Measurements from ENCODE around the gene AIG1.
"Not testable (repeated sequence)": the region's sequence is repeated elsewhere in the genome, so short reads cannot be mapped to it uniquely, and the experiment has no call there.

The AIG1 gene, protein sequence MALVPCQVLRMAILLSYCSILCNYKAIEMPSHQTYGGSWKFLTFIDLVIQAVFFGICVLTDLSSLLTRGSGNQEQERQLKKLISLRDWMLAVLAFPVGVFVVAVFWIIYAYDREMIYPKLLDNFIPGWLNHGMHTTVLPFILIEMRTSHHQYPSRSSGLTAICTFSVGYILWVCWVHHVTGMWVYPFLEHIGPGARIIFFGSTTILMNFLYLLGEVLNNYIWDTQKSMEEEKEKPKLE

DNA sequence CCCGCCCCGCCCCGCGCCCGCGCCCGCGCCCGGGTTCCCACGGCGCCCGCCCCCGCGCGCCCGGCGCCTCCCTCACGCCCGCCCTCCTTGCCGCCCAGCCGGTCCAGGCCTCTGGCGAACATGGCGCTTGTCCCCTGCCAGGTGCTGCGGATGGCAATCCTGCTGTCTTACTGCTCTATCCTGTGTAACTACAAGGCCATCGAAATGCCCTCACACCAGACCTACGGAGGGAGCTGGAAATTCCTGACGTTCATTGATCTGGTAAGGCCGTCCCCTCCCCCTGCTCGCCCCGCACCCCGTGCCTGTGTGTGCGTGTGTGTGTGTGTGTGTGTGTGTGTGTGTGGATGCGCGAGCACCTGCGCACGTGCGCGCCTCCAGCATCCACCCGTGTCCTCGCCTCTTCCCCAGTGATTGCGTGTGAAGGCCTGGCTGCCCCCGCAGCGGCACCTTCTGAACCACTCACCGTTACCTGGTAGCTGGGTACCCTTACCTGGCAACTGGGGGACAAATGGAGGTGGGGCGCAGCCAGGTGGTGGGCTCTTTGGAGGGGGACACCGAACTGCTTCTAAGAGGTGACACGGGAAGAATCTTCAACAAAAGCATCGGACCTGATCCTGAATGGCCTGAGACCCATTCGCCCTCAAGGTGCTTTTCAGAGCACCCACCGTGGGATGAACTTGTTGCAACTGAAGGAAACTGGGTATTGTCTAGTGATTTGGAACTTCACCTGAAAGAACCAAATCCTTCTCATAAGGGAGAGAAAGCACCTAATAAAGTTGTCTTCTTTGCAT lies at the start of gene AIG1:
TSS of gene AIG1 (plus strand) at position 84 of the 791 bp plus-strand sequence. CDS start at position 121, 37 bp downstream.
- peak; percentile 75 to 77 for DNase-seq

DNA sequence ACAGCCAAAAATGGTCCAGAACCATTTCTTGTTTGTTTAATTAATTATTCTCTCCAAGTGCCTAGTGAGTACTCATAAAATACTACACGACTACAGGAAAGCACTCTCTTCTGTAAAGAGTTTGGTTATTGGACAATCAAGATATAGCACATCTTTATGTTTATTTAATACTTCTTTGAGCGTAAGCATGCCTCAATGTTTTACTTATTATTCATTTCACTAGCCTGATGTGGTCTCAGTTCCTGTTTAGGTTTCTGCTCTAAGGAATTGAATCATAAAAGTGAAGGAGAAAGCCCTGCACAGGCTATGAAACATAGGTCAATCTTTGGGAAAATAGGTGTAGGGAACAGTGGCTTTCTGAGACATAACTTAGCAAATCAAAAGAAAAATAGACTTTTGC lies 45.9 kb upstream of the AIG1 start:
- no peak for DNase-seq

DNA sequence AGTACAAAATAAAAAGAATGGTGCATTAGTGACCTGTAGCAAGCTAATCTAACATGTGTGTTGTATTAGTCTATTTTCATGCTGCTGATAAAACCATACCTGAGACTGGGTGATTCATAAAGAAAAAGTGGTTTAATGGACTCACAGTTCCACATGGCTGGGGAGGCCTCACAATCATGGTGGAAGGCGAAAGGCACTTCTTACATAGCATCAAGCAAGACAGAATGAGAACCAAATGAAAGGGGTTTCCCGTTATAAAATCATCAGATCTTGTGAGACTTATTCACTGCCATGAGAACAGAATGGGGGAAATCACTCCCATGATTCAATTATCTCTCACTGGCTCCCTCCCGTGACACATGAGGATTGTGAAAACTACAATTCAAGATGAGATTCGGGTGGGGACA lies 45.4 kb upstream of the AIG1 start:
- no peak for DNase-seq

DNA sequence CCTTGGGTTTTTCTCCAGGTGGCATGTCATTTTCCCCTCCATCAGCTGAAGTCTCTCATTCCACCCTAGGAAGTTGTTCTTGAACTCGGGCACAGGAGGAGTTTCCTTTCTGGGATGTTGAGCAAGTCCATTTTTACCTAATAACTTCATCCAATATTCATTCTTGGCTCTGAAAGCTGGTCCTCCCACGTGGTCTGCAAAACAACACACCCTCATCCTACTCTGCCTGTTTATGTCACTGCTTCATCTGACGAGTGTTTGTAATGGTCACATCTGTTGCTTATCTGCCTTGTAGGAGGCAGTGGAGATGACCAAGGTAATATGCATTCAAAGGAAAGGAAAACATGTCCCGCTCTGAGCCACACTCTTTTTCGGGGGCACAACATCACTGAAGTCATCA lies 41.7 kb upstream of the AIG1 start:
- DNase-seq: no peak

DNA sequence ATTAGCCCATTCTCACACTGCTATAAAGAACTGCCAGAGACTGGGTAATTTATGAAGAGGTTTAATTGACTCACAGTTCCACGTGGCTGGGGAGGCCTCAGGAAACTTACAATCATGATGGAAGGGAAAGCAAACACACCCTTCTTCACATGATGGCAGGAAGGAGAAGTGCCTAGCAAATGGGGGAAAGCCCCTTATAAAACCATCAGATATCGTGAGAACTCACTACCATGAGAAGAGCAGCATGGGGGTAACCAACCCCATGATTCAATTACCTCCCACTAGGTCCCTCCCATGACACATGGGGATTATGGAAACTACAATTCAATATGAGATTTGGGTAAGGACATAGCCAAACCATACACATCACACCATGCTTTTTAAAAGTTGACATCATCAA lies 39.8 kb upstream of the AIG1 start:
- DNase-seq: not testable (repeated sequence)

DNA sequence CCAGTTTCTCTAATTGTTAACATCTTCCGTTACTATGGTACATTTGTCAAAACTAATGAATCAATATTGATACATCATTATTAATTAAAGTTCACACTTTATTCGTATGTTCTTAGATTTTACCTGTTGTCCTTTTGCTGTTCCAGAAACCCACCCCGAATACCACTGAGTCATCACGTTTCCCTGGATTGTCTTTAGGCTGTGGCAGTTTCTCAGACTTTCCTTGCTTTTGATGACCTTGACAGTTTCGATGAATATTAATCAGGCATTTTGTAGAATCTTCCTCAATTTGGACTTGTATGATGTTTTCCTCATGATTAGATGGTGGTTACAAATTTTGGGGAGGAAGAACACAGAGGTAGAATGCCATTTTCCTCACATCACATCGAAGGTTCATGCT lies 39.1 kb upstream of the AIG1 start:
- DNase-seq: no peak

DNA sequence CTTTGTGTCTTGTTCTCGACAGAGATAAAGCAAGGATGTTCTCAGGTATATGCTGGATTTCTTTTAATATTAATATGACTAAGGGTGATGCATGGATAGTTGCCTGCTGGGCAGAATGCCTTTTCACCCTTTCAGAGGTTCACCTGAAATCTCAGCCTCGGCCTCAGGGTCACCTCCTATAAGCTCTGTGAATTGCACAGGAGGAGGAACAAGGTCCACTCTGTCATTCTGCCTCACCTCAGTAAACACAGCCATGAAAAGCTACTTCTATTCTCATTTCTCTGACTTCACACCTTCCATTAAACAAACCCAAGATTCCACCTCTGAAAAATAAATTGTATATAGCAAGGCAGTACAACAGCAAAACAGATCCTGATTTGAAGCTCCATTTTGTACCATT lies 38.1 kb upstream of the AIG1 start:
- DNase-seq: no peak

DNA sequence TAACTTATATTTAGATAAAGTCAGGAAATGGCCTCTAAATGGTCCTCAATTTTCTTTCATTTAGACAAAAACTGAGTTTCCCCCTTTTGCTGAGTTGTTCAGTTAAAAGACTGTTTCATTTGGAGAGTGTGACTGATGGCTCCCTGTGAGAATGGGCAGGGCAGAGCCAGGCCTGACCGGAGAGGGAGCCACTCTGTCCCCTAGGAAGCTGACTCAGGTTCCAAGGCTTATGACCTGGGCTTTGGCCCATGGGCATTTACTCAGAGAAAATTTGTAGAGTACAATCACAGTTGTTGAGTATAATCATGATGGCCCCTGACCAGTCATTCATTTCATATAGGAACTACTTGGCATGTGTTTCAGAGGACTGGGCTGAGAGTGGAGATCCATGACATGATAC lies 37.0 kb upstream of the AIG1 start:
- DNase-seq: no peak

DNA sequence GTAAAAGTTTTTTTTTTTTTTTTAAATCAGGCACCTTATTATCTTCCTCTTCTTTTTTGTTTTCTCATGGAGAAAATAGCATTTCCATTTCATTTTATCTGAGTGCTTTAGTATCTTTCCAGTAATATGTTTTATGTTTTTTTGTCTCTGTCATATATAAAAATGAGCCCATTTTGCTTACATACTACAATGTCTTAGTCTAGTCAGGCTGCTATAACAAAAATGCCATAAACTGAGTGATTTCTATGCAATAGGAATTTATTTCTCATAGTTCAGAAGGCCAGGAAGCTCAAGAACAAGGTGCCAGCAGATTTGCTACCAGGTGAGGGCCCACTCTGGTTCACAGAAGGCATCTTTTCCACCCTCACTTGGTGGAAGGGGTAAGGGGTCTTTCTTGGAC lies 35.7 kb upstream of the AIG1 start:
- no peak for DNase-seq

DNA sequence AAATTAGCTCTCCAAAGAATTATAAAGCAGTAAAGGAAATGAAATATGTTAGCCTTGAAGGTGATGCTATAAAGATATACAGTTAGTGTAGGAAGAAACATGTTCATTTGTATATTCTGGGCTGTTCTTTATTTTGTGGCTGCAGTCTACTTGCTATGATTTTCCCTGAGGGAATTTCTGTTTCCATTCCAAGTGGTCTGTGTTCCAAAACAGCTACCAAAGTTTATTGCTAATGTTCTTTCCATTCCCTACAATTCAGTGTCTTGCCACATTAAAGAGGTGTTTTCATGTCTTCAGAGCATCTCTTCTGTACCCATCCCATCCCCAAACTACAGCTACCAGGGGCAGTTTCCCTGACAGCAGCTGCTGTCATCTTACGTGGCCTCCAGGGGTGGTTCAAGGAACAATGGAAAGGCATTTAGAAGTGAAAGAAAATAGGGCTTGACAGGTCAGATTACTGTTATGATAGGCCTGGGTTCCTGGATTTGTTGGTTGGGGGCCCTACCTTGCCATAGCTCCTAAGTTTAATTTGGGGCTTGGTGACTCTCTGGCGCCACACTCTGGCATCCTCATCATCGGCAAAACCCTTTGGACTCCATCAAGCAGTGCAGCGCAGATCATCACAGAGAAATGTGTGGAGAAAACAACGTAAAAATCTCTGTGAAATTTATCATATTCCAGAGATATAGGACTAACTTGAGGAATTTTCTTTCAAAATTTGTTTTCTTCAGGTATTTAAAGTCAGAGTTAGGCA lies 33.8 kb upstream of the AIG1 start:
- DNase-seq: peak; percentile 69 to 71

DNA sequence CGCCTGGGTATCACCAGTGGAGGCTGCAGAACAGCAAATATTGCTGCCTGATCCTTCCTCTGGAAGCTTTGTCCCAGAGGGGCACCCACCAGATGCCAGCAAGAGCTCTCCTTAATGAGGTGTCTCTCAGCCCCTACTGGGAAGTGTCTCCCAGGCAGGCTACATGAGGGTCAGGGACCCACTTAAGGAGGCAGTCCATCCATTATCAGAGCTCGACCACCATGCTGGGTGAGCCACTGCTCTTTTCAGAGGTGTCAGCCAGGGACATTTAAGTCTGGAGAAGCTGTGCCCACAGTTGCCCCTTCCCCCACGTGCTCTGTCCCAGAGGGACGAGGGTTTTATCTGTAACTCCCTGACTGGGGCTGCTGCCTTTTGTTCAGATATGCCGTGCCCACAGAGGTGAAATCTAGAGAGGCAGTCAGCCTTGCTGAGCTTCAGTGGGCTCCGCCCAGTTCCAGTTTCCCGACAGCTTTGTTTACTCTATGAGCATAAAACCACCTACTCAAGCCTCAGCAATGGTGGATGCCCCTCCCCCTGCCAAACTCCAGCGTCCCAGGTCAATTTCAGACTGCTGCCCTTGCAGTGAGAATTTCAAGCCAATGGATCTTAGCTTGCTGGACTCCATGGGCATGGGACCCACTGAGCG lies 25.9 kb upstream of the AIG1 start:
- DNase-seq: no peak

DNA sequence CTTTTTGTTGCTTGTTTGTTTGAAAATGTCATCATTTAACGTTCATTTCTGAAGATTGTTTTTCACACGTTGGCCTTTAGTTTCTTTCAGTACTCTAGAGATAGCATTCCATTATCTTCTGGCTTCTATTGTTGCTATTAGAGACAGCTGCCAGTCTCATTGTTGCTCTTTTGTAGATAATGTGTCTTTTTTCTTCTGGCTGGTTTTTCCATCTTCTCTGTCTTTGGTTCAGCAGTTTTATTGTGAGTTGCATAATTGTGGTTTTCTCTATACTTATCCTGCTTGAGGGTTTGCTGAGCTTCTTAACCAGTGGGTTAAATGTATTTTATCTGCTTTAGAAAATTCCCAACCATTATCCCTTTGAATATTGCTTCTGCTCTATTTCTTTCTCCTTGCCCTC lies 23.2 kb upstream of the AIG1 start:
- DNase-seq: no peak

DNA sequence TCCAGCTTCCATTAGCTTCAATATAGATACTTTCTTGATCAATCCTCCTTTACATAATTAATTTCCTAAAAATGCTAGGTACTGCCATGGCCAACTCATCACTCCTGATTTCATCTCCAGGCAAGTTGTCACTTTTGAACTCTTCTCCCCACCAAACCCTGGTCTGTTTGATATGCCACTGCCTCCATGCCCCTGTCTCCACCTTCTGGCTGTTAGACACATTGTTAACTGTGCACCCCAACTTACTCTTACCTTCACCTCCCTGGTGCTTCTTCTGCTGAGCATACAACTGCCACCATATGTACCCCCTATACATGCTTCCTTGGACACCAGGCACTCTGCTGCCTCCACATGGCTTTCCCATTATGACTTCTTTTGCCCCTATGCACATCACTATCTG lies 21.9 kb upstream of the AIG1 start:
- no peak for DNase-seq

DNA sequence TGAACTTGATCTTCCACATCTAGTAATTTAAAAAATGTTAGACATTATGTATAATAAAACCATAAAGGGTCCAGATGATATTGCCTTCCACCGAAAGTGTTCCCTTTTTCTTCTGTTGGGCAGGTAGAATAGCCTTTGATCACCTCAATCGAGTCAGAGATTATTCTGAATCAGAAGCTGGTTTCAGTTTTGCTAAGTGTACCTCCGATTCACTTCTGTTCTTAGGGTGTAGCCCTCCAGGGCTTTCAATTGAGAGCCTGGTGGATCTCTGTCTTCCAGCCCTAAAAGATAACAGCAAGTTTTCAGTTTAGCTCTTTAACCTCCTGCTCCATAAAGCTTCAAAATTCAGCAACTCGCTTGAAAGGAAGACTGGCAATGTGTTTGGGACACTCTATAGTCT lies 21.1 kb upstream of the AIG1 start:
- no peak for DNase-seq

DNA sequence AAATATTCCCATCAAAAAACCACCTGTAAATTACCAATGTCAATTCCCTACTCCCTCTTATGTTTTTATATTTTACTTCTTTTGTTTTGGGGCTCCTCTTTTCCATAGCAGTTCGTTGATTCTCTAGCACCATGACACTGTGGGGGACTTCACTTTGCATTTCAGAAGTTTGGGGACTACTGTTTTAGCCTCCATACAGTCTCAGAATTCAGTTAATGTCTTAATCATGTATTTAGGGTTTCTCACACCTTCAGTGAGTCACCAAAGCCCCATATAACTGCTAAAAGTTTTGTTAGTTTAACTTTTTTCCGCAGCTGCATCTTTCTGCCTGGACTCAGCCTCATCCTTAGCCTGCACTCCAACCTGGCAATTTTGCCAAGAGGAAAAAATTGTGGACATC lies 20.7 kb upstream of the AIG1 start:
- DNase-seq: no peak

DNA sequence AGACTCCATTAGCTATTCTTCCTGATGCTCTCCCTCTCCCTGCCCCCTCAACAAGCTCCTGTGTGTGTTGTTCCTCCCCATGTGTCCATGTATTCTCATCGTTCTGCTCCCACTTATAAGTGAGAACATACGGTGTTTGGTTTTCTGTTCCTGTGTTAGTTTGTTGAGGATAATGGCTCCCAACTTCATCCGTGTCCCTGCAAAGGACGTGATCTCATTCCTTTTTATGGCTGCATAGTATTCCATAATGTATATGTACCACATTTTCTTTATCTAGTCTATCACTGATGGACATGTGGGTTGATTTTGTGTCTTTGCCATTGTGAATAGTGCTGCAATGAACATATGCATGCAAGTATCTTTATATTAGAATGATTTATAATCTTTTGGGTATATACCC lies 16.3 kb upstream of the AIG1 start:
- not testable (repeated sequence) for DNase-seq

DNA sequence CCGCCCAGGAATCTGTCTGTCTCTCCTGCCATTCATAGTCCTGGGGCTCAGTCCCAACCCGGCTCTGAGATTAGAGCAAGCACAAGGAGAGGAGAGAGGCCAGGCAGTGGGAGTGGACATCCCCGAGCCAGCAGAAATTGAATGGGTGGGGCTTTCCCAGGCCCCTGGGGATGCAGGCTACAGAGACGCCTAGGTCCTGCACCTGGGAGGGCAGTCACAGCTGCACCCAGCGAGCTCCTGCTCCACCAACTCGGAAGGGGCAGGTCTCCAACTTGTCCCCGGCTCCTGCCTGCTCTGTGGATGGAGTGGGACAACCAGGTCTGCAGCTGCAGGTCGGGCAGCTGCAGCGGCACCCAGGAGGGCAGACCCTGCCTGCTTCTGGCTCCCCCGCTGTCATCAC lies 11.1 kb upstream of the AIG1 start:
- DNase-seq: no peak

DNA sequence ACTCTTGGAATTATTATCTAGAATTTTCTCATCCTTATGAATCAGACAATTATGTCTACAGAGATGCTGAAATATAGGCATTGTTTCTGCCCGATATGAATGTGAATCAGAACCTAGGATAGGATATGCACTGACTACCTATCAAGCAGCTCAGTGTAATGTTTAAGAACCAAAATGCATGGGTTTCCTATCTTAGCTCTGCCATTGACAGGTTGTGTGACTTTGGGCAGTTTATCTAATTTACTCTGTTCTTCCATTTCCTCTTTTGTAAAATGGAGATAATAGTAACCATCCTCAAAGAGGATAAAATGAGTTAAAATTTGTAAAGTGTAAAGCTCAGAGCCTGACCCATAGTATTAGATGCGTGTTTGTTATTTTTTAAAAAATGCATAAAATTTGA lies 10.2 kb upstream of the AIG1 start:
- DNase-seq: no peak

DNA sequence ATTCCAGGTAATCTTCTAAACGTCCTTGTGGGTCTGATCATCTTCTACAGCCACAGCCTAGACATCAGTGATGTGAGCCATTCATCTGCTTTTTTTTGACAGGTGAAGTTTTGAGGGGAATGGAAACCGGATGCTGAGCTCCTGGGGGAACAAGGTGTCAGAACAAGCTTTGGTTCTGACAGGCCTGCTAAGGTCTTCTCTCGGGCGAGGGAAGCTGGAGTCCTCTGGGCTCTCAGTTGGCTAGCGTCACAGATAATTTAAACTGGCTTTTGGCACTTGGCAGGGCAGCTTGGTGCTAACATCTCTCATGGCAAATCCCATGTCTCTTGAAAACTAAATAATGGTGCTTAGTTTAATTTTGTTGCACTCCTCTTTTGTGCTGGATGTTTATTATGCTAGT lies 8.4 kb upstream of the AIG1 start:
- DNase-seq: no peak

DNA sequence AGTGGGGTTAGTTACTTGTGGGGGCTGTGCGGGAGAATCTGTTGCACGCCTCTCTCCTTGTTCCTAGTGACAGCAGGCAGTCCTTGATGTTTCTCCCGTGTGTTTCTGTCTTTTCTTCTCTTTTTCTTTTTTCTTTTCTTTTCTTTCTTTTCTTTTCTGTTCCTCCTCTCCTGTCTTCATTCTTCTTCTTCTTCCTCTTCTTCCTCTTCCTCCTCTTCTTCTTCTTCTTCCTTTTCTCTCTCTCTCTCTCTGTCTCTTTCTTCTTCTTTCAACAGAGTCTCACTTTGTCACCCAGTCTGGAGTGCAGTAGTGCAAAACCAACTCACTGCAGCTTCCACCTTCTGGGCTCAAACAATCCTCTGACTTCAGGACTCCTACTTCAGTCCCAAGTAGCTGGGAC lies 6.8 kb upstream of the AIG1 start:
- DNase-seq: no peak

DNA sequence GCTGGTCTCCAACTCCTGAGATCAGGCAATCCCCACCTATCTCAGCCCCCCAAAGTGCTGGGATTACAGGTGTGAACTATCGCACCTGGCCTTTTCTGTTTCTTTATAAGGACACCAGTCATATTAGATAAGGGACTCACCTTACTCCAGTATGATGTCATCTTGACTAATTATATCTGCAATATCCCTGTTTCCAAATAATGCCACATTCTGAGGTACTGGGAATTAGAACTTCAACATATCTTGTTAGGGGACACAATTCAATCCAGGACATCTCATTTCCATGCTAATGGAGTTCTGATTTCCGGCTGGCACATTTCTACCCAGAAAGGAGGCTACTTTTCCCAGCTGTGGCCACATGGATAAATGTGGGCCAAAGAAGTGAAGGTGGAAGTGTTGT lies 6.4 kb upstream of the AIG1 start:
- no peak for DNase-seq

DNA sequence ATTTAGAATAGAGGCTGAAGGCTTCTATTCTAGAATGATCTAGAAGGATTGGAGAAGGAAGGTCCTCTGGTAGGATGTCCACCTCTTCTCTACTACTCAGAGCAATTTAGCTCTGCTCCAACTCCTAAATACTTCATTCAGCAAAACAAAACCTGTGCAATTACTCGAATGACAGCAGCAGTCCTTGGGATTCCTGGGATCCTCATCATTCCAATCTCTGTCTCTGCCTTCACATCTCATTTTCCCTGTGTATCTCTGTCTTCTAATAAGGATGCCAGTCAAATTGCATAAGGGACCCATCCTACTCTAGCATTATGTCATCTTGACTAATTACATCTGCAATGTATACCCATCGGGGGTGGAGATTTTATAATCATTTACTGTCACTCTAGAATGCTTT lies 5.5 kb upstream of the AIG1 start:
- no peak for DNase-seq

DNA sequence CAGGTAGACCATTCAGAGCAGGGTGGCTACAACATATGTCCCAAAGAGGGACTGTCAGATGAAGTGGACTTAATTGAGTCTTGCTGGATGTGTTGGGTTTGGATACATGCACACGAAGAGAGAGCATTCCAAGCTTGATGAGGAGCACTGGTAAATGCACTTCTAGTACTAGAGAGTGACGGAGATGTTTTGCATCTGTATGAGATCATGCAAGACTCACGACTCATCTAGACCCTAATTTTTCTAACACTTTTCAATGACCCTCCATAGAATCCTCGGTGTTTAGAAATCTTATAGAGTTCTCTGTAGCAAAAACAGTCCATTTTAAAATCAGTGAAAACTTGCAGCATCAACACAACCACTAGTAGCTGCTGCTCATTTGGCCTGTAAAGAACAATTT lies 4.8 kb upstream of the AIG1 start:
- DNase-seq: no peak

DNA sequence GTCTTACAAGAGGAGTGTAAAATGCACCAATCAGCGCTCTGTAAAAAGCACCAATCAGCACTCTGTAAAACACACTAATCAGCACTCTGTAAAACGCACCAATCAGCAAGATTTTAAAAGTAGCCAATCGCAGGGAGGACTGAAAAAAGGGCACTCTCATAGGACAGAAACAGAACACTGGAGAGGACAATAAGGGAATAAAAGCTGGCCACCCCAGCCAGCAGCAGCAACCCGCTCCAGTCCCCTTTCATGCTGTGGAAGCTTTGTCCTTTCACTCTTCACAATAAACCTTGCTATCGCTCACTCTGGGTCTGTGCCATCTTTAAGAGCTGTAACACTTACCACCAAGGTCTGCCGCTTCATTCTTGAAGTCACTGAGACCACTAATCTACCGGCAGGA lies 1.7 kb upstream of the AIG1 start:
- DNase-seq: no peak
